GM18951 (cell line): ENCODE data around the gene UACA.
"Not testable (repeated sequence)": the region's sequence is repeated elsewhere in the genome, so short reads cannot be mapped to it uniquely, and the experiment has no call there.

ENCODE experiments used
- POLR2A ChIP-seq: IDR thresholded peaks from 4 replicates; pipeline ENCODE4 v1.6.1; 2011; ENCODE audit warnings: mild to moderate bottlenecking; ENCODE audit not compliant: insufficient read length, insufficient read depth; ENCODE audit errors: extremely low read depth
- in situ Hi-C: fragments of 300-500 bp; cut with MboI; formaldehyde crosslinking; loops from one replicate; pipeline ENCODE4 v1.12.0; 2022; ENCODE audit warnings: low sequenced_read_pairs, mixed read lengths, inconsistent platforms; ENCODE audit not compliant: unreplicated experiment

UACA gene

GRCh38 chr15:70627734-70628548 is 135.4 kb downstream of the UACA start:
- TF ChIP-seq POLR2A, result no peak
- in situ Hi-C loops, result no loop called here

GRCh38 chr15:70627322-70627721 is 136.0 kb downstream of the UACA start:
- in situ Hi-C loops, result no loop called here
- TF ChIP-seq POLR2A, result no peak

GRCh38 chr15:70625438-70625837 is 137.9 kb downstream of the UACA start:
- in situ Hi-C loops, result no loop called here
- no peak for TF ChIP-seq POLR2A

- in situ Hi-C loops, result no loop called here
- no peak for TF ChIP-seq POLR2A
Measured at GRCh38 chr15:70625011-70625410, 138.3 kb downstream of the UACA start.

- in situ Hi-C loops, result no loop called here
- no peak for TF ChIP-seq POLR2A
Measured at GRCh38 chr15:70618929-70619328, 144.4 kb downstream of the UACA start.

GRCh38 chr15:70617911-70618287 is 145.5 kb downstream of the UACA start:
- in situ Hi-C loops, result no loop called here
- no peak for TF ChIP-seq POLR2A

GRCh38 chr15:70617076-70617910 is 146.1 kb downstream of the UACA start:
- in situ Hi-C loops, result no loop called here
- TF ChIP-seq POLR2A, result no peak

- in situ Hi-C loops, result not testable (repeated sequence)
Measured at GRCh38 chr15:70616311-70616756, 147.0 kb downstream of the UACA start.

- in situ Hi-C loops, result no loop called here
- TF ChIP-seq POLR2A, result no peak
Measured at GRCh38 chr15:70615435-70616310, 147.7 kb downstream of the UACA start.

- no peak for TF ChIP-seq POLR2A
- in situ Hi-C loops, result no loop called here
Measured at GRCh38 chr15:70614221-70614620, 149.1 kb downstream of the UACA start.

- in situ Hi-C loops, result no loop called here
- TF ChIP-seq POLR2A, result no peak
Measured at GRCh38 chr15:70613271-70613670, 150.1 kb downstream of the UACA start.

- TF ChIP-seq POLR2A, result no peak
- in situ Hi-C loops, result no loop called here
Measured at GRCh38 chr15:70611286-70611685, 152.1 kb downstream of the UACA start.

- no peak for TF ChIP-seq POLR2A
- in situ Hi-C loops, result no loop called here
Measured at GRCh38 chr15:70610541-70610940, 152.8 kb downstream of the UACA start.
